Gastrocnemius medialis (tissue), 4 donors: ENCODE results near the gene NOP9. TPM values are rescaled to one million over a fixed set of nuclear protein-coding genes. Genes with fewer than 3 reads are reported as not detected.
A peak's percentile ranks its signal among the peaks of the same experiment; 100 is the strongest.

ENCODE experiments used
- ATAC-seq, 2 donors: fragments of 150-250 bp; one replicate each; pipeline ENCODE4 v1.9.1; 2016
- DNase-seq, 2 donors: peaks; one replicate each; pipeline ENCODE4 v3.0.0-alpha.2; 2019
- H3K27ac ChIP-seq, 4 donors: fragments of 200-600 bp; sonication (generic); 1 replicate in 1 of 4; 2 replicates in 3 of 4; pipeline ENCODE4 v1.5.1; 2016 to 2018; ENCODE audit warnings: mild to moderate bottlenecking in 2 of 4, moderate library complexity in 1 of 4
- H3K27me3 ChIP-seq, 3 donors: fragments of 200-600 bp; sonication (generic) in 2 of 3; 1 replicate in 1 of 3; 2 replicates in 2 of 3; pipeline versions ENCODE4 v1.5.1 to v1.6.0; 2016 to 2019; ENCODE audit warnings: mild to moderate bottlenecking in 1 of 3, moderate library complexity in 1 of 3
- H3K36me3 ChIP-seq, 2 donors: fragments of 200-600 bp; sonication (generic) in 1 of 2; one replicate each; pipeline ENCODE4 v1.5.1; 2017 to 2018
- H3K4me1 ChIP-seq, 2 donors: fragments of 200-600 bp; sonication (generic) in 1 of 2; one replicate each; pipeline ENCODE4 v1.5.1; 2016 to 2017; ENCODE audit warnings: mild to moderate bottlenecking in 2 of 2
- H3K4me3 ChIP-seq, 4 donors: fragments of 200-600 bp; sonication (generic) in 3 of 4; 1 replicate in 1 of 4; 2 replicates in 3 of 4; pipeline ENCODE4 v1.5.1; 2016 to 2019; ENCODE audit warnings: mild to moderate bottlenecking in 2 of 4
- H3K9me3 ChIP-seq, 3 donors: fragments of 200-600 bp; sonication (generic) in 2 of 3; 1 replicate in 1 of 3; 2 replicates in 2 of 3; pipeline ENCODE4 v1.5.1; 2016 to 2019
- CTCF ChIP-seq, 5 experiments: fragments of 450-650 bp in 3 of 5; fragments of 200-600 bp in 2 of 5; sonication (generic) in 2 of 5; IDR thresholded peaks in 4 of 5; conservative IDR thresholded peaks in 1 of 5; 1 replicate in 4 of 5; 2 replicates in 1 of 5; pipeline ENCODE4 v1.5.1; 2016 to 2019; ENCODE audit warnings: antibody characterized with exemption in 5 of 5, mild to moderate bottlenecking in 3 of 5, moderate library complexity in 3 of 5
- POLR2A ChIP-seq, 2 donors: fragments of 450-650 bp; IDR thresholded peaks; one replicate each; pipeline ENCODE4 v1.6.1; 2017; ENCODE audit warnings: antibody characterized with exemption in 2 of 2, mild to moderate bottlenecking in 2 of 2, moderate library complexity in 2 of 2
- in situ Hi-C, 4 donors: fragments of 200-750 bp; cut with MboI; loops; one replicate each; pipeline versions ENCODE4 v1.15.0 to v1.8.0; 2017; ENCODE audit warnings: low sequenced_read_pairs in 4 of 4
- intact Hi-C: fragments of 100-400 bp; cut with DNase I; formaldehyde crosslinking; loops from one replicate; pipeline ENCODE4 v1.15.1; 2023; ENCODE audit warnings: low total_unique reads
- total RNA-seq, 4 donors: library from RNA; depleted of rRNA; stranded (reverse); fragments of >200 nt; gene quantifications; one replicate each; pipeline versions ENCODE4 v1.1.0 to v1.2.3, GENCODE V29; 2016

NOP9 gene
- total RNA-seq, 4 donors from 2014 or later = 27.2 to 43.5 (median 32.2) TPM

GRCh38 chr14:24340606-24341005, 41.0 kb downstream of the NOP9 start:
- DNase-seq = no peak
- no peak overlapping the region for H3K4me3 ChIP-seq
- no peak for ATAC-seq
- TF ChIP-seq CTCF (IDR thresholded peaks at IDR 0.05 in 4 of 5, conservative IDR thresholded peaks at IDR 0.05 in 1 of 5) (no peak), POLR2A (IDR thresholded peaks at IDR 0.05) (no peak)
- H3K27ac ChIP-seq = no peak overlapping the region
- in situ Hi-C loops (no loop called here), intact Hi-C loops (no loop called here)
- peaks cover 0 to 28% (median 21%) of the 10 kb centered on the region in 3 donors for H3K27me3 ChIP-seq
- no peaks in the 10 kb centered on the region for H3K9me3 ChIP-seq
- H3K4me1 ChIP-seq = no peaks in the 10 kb centered on the region
- H3K36me3 ChIP-seq = no peaks in the 10 kb centered on the region

- in situ Hi-C loops = no loop called here
- Histone ChIP-seq H3K4me3 (no peak overlapping the region), H3K27me3 (peaks cover 0 to 14% (median 12%) of the 10 kb centered on the region in 3 donors), H3K27ac (no peak overlapping the region), H3K9me3 (no peaks in the 10 kb centered on the region), H3K36me3 (no peaks in the 10 kb centered on the region), H3K4me1 (no peaks in the 10 kb centered on the region)
- no peak for ATAC-seq
- TF ChIP-seq POLR2A (IDR thresholded peaks at IDR 0.05) = no peak
- no peak for TF ChIP-seq CTCF (IDR thresholded peaks at IDR 0.05 in 4 of 5, conservative IDR thresholded peaks at IDR 0.05 in 1 of 5)
- intact Hi-C loops = no loop called here
- no peak for DNase-seq
These were observed 43.2 kb downstream of the NOP9 start for GRCh38 chr14:24342889-24343288.

- Histone ChIP-seq H3K4me1 (no peaks in the 10 kb centered on the region), H3K27ac (no peak overlapping the region), H3K9me3 (no peaks in the 10 kb centered on the region), H3K36me3 (no peaks in the 10 kb centered on the region), H3K4me3 (no peak overlapping the region), H3K27me3 (peaks cover 0 to 14% (median 11%) of the 10 kb centered on the region in 3 donors)
- DNase-seq (no peak), ATAC-seq (no peak)
- intact Hi-C loops = no loop called here
- no peak for TF ChIP-seq CTCF (IDR thresholded peaks at IDR 0.05 in 4 of 5, conservative IDR thresholded peaks at IDR 0.05 in 1 of 5)
- no peak for TF ChIP-seq POLR2A (IDR thresholded peaks at IDR 0.05)
- in situ Hi-C loops = no loop called here
These were observed 44.4 kb downstream of the NOP9 start for GRCh38 chr14:24343795-24344660.

- no peaks in the 10 kb centered on the region for H3K4me1 ChIP-seq
- in situ Hi-C loops (no loop called here), intact Hi-C loops (no loop called here)
- peak overlapping the region in 2 of 4 donors; percentile 17 to 21 for H3K27ac ChIP-seq
- H3K4me3 ChIP-seq = no peak overlapping the region
- ATAC-seq (no peak), DNase-seq (no peak)
- no peaks in the 10 kb centered on the region for H3K36me3 ChIP-seq
- peaks cover 0 to 10% (median 4%) of the 10 kb centered on the region in 3 donors for H3K27me3 ChIP-seq
- H3K9me3 ChIP-seq = no peaks in the 10 kb centered on the region
- TF ChIP-seq POLR2A (IDR thresholded peaks at IDR 0.05) = no peak
- TF ChIP-seq CTCF (IDR thresholded peaks at IDR 0.05 in 4 of 5, conservative IDR thresholded peaks at IDR 0.05 in 1 of 5) = no peak
These were observed 47.5 kb downstream of the NOP9 start for GRCh38 chr14:24347134-24347533.
